Fibroblast of lung (primary cell): ENCODE data around the gene MINDY3. TPM values are rescaled to one million over a fixed set of nuclear protein-coding genes. Genes with fewer than 3 reads are reported as not detected.

Experiments used
- DNase-seq, 2 donors: peaks; one replicate each; pipeline versions ENCODE4 v3.0.0 to v3.0.0-alpha.2; 2010; ENCODE audit warnings: low read depth in 2 of 2
- H2AFZ ChIP-seq: 2 replicates; pipeline ENCODE4 v1.5.1; 2012; ENCODE audit warnings: low read length, control low read depth, inconsistent platforms
- H3K27ac ChIP-seq: 2 replicates; pipeline ENCODE4 v1.5.1; 2011; ENCODE audit warnings: low read length, control low read depth; ENCODE audit not compliant: insufficient read depth
- H3K27me3 ChIP-seq: 2 replicates; pipeline ENCODE4 v1.5.1; 2011; ENCODE audit warnings: mild to moderate bottlenecking, low read length; ENCODE audit not compliant: control insufficient read depth, insufficient read depth
- H3K36me3 ChIP-seq: 2 replicates; pipeline ENCODE4 v1.5.1; 2011; ENCODE audit warnings: low read length; ENCODE audit not compliant: control insufficient read depth, insufficient read depth
- H3K4me1 ChIP-seq: 2 replicates; pipeline ENCODE4 v1.5.1; 2011; ENCODE audit warnings: low read length; ENCODE audit not compliant: control insufficient read depth, insufficient read depth; ENCODE audit errors: extremely low read depth
- H3K4me2 ChIP-seq: 2 replicates; pipeline ENCODE4 v1.5.1; 2011; ENCODE audit warnings: low read length, control low read depth; ENCODE audit not compliant: insufficient read depth; ENCODE audit errors: extremely low read depth
- H3K4me3 ChIP-seq, 4 experiments: fragments of 200-600 bp in 1 of 4; sonication (generic) in 1 of 4; replicated peaks in 1 of 4; 2 replicates each; pipeline ENCODE4 v1.5.1; 2011 to 2016; ENCODE audit warnings: low read length in 4 of 4, low read depth in 3 of 4, mild to moderate bottlenecking in 3 of 4, control low read depth in 2 of 4, inconsistent platforms in 1 of 4, mixed read lengths in 1 of 4; ENCODE audit not compliant: insufficient read depth in 1 of 4; ENCODE audit errors: control extremely low read depth in 1 of 4
- H3K79me2 ChIP-seq: 2 replicates; pipeline ENCODE4 v1.5.1; 2012; ENCODE audit warnings: mild to moderate bottlenecking, low read length, inconsistent platforms; ENCODE audit not compliant: control insufficient read depth, insufficient read depth
- H3K9ac ChIP-seq: 2 replicates; pipeline ENCODE4 v1.5.1; 2011; ENCODE audit warnings: mild to moderate bottlenecking, low read length, control low read depth; ENCODE audit not compliant: insufficient read depth
- H3K9me3 ChIP-seq: 2 replicates; pipeline ENCODE4 v1.5.1; 2012; ENCODE audit warnings: low read depth, low read length; ENCODE audit not compliant: control insufficient read depth, insufficient read depth
- H4K20me1 ChIP-seq: 2 replicates; pipeline ENCODE4 v1.5.1; 2011; ENCODE audit warnings: low read length; ENCODE audit not compliant: control insufficient read depth, insufficient read depth; ENCODE audit errors: extremely low read depth
- EZH2 ChIP-seq: IDR thresholded peaks from 2 replicates; pipeline ENCODE4 v1.5.1; 2012; ENCODE audit warnings: low read length, control low read depth, mild to moderate bottlenecking; ENCODE audit errors: missing control alignments
- polyA plus RNA-seq, 2 donors: library from polyadenylated mRNA; depleted of rRNA in 1 of 2; stranded (reverse) in 1 of 2; unstranded in 1 of 2; fragments of >200 nt; gene quantifications; 2 replicates each; pipeline ENCODE4 v1.2.1, GENCODE V29; 2011 to 2012; ENCODE audit warnings: missing spikeins in 1 of 2
- total RNA-seq: library from RNA; depleted of rRNA; stranded (reverse); fragments of >200 nt; gene quantifications from 2 replicates; pipeline ENCODE4 v1.2.1, GENCODE V29; 2014
- TF ChIP-seq, protein P1 (sequence below), 2 donors: IDR thresholded peaks in 1 of 2; conservative IDR thresholded peaks in 1 of 2; 1 replicate in 1 of 2; 2 replicates in 1 of 2; pipeline ENCODE4 v1.5.1; 2011 to 2012; ENCODE audit warnings: low read length in 2 of 2, control low read depth in 1 of 2, inconsistent platforms in 1 of 2, low read depth in 1 of 2, mild to moderate bottlenecking in 1 of 2

MINDY3 gene
- total and polyA plus RNA-seq, 2 donors (not counting 1 experiment from before 2014, with no cell fraction given) = 30.6 to 37.5 TPM

DNA sequence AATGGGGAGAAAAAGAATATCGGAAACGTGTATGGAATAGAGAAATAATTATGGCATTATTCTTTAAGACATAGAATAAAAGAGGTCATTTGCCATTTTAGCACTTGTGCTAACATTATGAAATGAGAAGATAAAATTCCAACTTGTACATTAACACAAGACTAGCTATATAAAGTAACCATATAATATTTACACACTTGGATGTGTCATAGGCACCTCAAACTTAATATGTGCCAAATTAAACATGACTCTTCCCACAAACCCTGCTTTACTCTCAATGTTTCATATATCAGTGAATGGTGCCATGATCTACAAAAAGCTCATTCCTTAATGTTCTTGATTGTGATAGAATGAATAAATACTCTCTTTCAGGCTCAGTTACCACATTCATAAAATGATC, 4.1 kb upstream of the MINDY3 start:
- DNase-seq = no peak
- Histone ChIP-seq H3K27ac (no peak overlapping the region), H3K79me2 (peaks cover 7% of the 10 kb centered on the region), H3K4me2 (no peak overlapping the region), H3K4me3 (no peak overlapping the region), H3K36me3 (no peaks in the 10 kb centered on the region), H3K9me3 (no peaks in the 10 kb centered on the region), H3K9ac (no peak overlapping the region), H2AFZ (no peak overlapping the region), H3K27me3 (no peaks in the 10 kb centered on the region), H3K4me1 (no peaks in the 10 kb centered on the region), H4K20me1 (no peaks in the 10 kb centered on the region)
- no peak for TF ChIP-seq EZH2
- TF ChIP-seq, protein P1, sequence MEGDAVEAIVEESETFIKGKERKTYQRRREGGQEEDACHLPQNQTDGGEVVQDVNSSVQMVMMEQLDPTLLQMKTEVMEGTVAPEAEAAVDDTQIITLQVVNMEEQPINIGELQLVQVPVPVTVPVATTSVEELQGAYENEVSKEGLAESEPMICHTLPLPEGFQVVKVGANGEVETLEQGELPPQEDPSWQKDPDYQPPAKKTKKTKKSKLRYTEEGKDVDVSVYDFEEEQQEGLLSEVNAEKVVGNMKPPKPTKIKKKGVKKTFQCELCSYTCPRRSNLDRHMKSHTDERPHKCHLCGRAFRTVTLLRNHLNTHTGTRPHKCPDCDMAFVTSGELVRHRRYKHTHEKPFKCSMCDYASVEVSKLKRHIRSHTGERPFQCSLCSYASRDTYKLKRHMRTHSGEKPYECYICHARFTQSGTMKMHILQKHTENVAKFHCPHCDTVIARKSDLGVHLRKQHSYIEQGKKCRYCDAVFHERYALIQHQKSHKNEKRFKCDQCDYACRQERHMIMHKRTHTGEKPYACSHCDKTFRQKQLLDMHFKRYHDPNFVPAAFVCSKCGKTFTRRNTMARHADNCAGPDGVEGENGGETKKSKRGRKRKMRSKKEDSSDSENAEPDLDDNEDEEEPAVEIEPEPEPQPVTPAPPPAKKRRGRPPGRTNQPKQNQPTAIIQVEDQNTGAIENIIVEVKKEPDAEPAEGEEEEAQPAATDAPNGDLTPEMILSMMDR (conservative IDR thresholded peaks at IDR 0.05 in 1 of 2, IDR thresholded peaks at IDR 0.05 in 1 of 2; ENCODE audit: low read depth in 1 of 2, low read length in 2 of 2) = no peak

DNA sequence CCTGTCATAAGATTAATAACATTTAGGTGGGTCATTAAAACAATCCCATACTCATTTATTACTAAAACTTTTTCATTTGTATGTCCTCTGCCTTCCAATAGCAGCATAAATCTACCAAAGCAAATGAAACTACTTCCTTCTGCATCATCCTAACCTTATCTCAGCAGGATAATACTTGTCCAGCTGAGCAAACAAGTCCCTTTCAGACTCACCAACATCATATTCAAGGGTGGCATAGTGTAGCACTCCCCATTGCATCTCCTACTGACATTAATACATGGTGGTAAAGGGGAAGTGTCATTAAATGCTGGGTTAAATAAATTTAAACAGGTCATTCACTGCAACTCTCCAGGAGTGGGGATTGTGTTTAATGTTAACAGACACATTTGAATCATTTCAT, 3.4 kb upstream of the MINDY3 start:
- Histone ChIP-seq H2AFZ (no peak overlapping the region), H3K4me1 (peaks cover 4% of the 10 kb centered on the region), H3K4me3 (no peak overlapping the region), H3K27ac (no peak overlapping the region), H3K79me2 (peaks cover 14% of the 10 kb centered on the region), H3K9me3 (no peaks in the 10 kb centered on the region), H3K36me3 (no peaks in the 10 kb centered on the region), H3K4me2 (no peak overlapping the region), H3K27me3 (no peaks in the 10 kb centered on the region), H4K20me1 (no peaks in the 10 kb centered on the region), H3K9ac (no peak overlapping the region)
- no peak for DNase-seq
- TF ChIP-seq, protein P1 (conservative IDR thresholded peaks at IDR 0.05 in 1 of 2, IDR thresholded peaks at IDR 0.05 in 1 of 2; ENCODE audit: low read depth in 1 of 2, low read length in 2 of 2) = no peak
- no peak for TF ChIP-seq EZH2

DNA sequence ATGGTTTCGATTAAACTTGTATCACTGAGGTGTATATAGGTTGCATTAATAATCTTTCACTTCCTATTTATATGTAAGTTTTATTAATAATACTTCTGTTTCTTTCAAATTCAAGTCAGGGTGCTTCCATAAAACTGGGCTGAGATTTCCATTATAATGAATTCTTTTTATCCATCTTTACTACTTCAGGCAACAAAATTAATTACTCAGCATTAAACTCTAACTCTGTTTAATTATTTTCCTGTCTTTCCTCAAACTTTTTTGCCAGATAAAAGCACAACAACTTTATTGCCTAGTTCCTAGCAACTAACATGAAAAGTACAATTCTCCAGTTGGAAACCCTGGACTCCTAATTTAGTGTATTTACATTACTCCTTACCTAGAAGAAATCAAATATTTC, 3.0 kb upstream of the MINDY3 start:
- Histone ChIP-seq H3K27ac (no peak overlapping the region), H3K4me2 (no peak overlapping the region), H3K36me3 (no peaks in the 10 kb centered on the region), H3K9me3 (no peaks in the 10 kb centered on the region), H2AFZ (no peak overlapping the region), H3K4me3 (no peak overlapping the region), H4K20me1 (no peaks in the 10 kb centered on the region), H3K4me1 (peaks cover 4% of the 10 kb centered on the region), H3K9ac (no peak overlapping the region), H3K27me3 (no peaks in the 10 kb centered on the region), H3K79me2 (peaks cover 18% of the 10 kb centered on the region)
- no peak for DNase-seq
- TF ChIP-seq EZH2 = no peak
- TF ChIP-seq, protein P1 (conservative IDR thresholded peaks at IDR 0.05 in 1 of 2, IDR thresholded peaks at IDR 0.05 in 1 of 2; ENCODE audit: low read depth in 1 of 2, low read length in 2 of 2) = no peak
